RWPE2 (cell line): ENCODE results near the gene HNRNPA2B1.

ENCODE experiments used
- ATAC-seq: fragments of 200-7000 bp; cut with Tn5 transposase; 3 replicates; pipeline ENCODE4 v1.9.1; 2021; ENCODE audit warnings: low read depth
- DNase-seq: peaks from one replicate; pipeline ENCODE4 v3.0.0-alpha.2; 2020; ENCODE audit warnings: low spot score
- H3K27ac ChIP-seq: fragments of 450-650 bp; 2 replicates; pipeline ENCODE4 v1.5.1; 2017; ENCODE audit warnings: mild to moderate bottlenecking; ENCODE audit not compliant: poor library complexity, severe bottlenecking
- H3K27me3 ChIP-seq: fragments of 250-450 bp; sonication (Bioruptor Pico); 2 replicates; pipeline ENCODE4 v1.5.1; 2021; ENCODE audit warnings: mild to moderate bottlenecking, moderate library complexity; ENCODE audit not compliant: insufficient read depth, poor library complexity, severe bottlenecking
- H3K36me3 ChIP-seq: fragments of 250-450 bp; sonication (Bioruptor Pico); 2 replicates; pipeline ENCODE4 v1.5.1; 2020; ENCODE audit warnings: low read depth, mild to moderate bottlenecking, moderate library complexity
- H3K4me1 ChIP-seq: fragments of 250-450 bp; sonication (Bioruptor Pico); 2 replicates; pipeline ENCODE4 v1.5.1; 2021; ENCODE audit warnings: mild to moderate bottlenecking, moderate library complexity; ENCODE audit not compliant: insufficient read depth, poor library complexity, severe bottlenecking
- H3K4me3 ChIP-seq: fragments of 250-450 bp; sonication (Bioruptor Pico); 2 replicates; pipeline ENCODE4 v1.5.1; 2021; ENCODE audit warnings: mild to moderate bottlenecking, moderate library complexity; ENCODE audit not compliant: severe bottlenecking
- H3K9me3 ChIP-seq: fragments of 250-450 bp; sonication (Bioruptor Pico); 2 replicates; pipeline ENCODE4 v1.5.1; 2021; ENCODE audit warnings: mild to moderate bottlenecking, moderate library complexity; ENCODE audit not compliant: severe bottlenecking
- CTCF ChIP-seq: fragments of 450-650 bp; IDR thresholded peaks from one replicate; pipeline ENCODE4 v1.5.1; 2017; ENCODE audit warnings: mild to moderate bottlenecking, moderate library complexity; ENCODE audit not compliant: poor library complexity, severe bottlenecking

Gene HNRNPA2B1

GRCh38 chr7:26198781-26199169, 1.8 kb downstream of the HNRNPA2B1 start:
- DNase-seq = no peak
- H3K27me3 ChIP-seq = no peaks in the 10 kb centered on the region
- peaks cover 32% of the 10 kb centered on the region for H3K4me1 ChIP-seq
- ATAC-seq = no peak
- H3K9me3 ChIP-seq = no peaks in the 10 kb centered on the region
- peaks cover 78% of the 10 kb centered on the region for H3K36me3 ChIP-seq
- no peak for TF ChIP-seq CTCF
- peak overlapping the region; percentile 97 for H3K4me3 ChIP-seq
- H3K27ac ChIP-seq = peak overlapping the region; percentile 90

GRCh38 chr7:26198133-26198780, 2.3 kb downstream of the HNRNPA2B1 start:
- Histone ChIP-seq H3K27me3 (no peaks in the 10 kb centered on the region), H3K4me1 (peaks cover 29% of the 10 kb centered on the region), H3K27ac (peak overlapping the region; percentile 90), H3K36me3 (peaks cover 78% of the 10 kb centered on the region), H3K4me3 (peak overlapping the region; percentile 97), H3K9me3 (no peaks in the 10 kb centered on the region)
- ATAC-seq = no peak
- no peak for DNase-seq
- TF ChIP-seq CTCF = peak; percentile 86

GRCh38 chr7:26197153-26198115, 3.1 kb downstream of the HNRNPA2B1 start:
- TF ChIP-seq CTCF = no peak
- Histone ChIP-seq H3K4me3 (peak overlapping the region; percentile 97), H3K27me3 (no peaks in the 10 kb centered on the region), H3K36me3 (peaks cover 80% of the 10 kb centered on the region), H3K9me3 (no peaks in the 10 kb centered on the region), H3K27ac (peak overlapping the region; percentile 90), H3K4me1 (peaks cover 29% of the 10 kb centered on the region)
- DNase-seq = no peak
- no peak for ATAC-seq

GRCh38 chr7:26195867-26196657, 4.5 kb downstream of the HNRNPA2B1 start:
- Histone ChIP-seq H3K27ac (peak overlapping the region; percentile 90), H3K4me1 (peaks cover 29% of the 10 kb centered on the region), H3K36me3 (peaks cover 94% of the 10 kb centered on the region), H3K4me3 (no peak overlapping the region), H3K9me3 (no peaks in the 10 kb centered on the region), H3K27me3 (no peaks in the 10 kb centered on the region)
- no peak for DNase-seq
- no peak for ATAC-seq
- no peak for TF ChIP-seq CTCF
